ENCODE data around the gene CCR7. TPM values are rescaled to one million over a fixed set of nuclear protein-coding genes. Genes with fewer than 3 reads are reported as not detected.

CCR7 gene
- total and polyA plus RNA-seq, 2 experiments from 2014 or later: not detected

- no peaks in the 10 kb centered on the region for H3K27me3 ChIP-seq
- no peak overlapping the region for H3K4me3 ChIP-seq
- TF ChIP-seq CTCF (IDR thresholded peaks at IDR 0.05; ENCODE audit: low read depth, low read length): no peak
- no peaks in the 10 kb centered on the region for H3K9me3 ChIP-seq (ENCODE audit: low read depth)
- H3K27ac ChIP-seq: no peak overlapping the region
- H3K36me3 ChIP-seq: no peaks in the 10 kb centered on the region
- DNase-seq (ENCODE audit: low read depth in 1 of 2, low spot score in 1 of 2): peak in 1 of 2 donors; percentile 99
- peaks cover 27% of the 10 kb centered on the region for H3K4me1 ChIP-seq (ENCODE audit: low read depth)
Measured at GRCh38 chr17:40551091-40551878, 14.0 kb downstream of the CCR7 start.

- Histone ChIP-seq H3K27me3 (no peaks in the 10 kb centered on the region), H3K36me3 (no peaks in the 10 kb centered on the region), H3K4me3 (no peak overlapping the region), H3K4me1 (ENCODE audit: low read depth) (peaks cover 27% of the 10 kb centered on the region), H3K9me3 (ENCODE audit: low read depth) (no peaks in the 10 kb centered on the region), H3K27ac (no peak overlapping the region)
- TF ChIP-seq CTCF (IDR thresholded peaks at IDR 0.05; ENCODE audit: low read depth, low read length): no peak
- peak in 1 of 2 donors; percentile 96 for DNase-seq (ENCODE audit: low read depth in 1 of 2, low spot score in 1 of 2)
Measured at GRCh38 chr17:40550608-40551007, 14.7 kb downstream of the CCR7 start.

- peak in 1 of 2 donors; percentile 85 for DNase-seq (ENCODE audit: low read depth in 1 of 2, low spot score in 1 of 2)
- no peaks in the 10 kb centered on the region for H3K36me3 ChIP-seq
- H3K4me1 ChIP-seq (ENCODE audit: low read depth): peaks cover 22% of the 10 kb centered on the region
- no peak for TF ChIP-seq CTCF (IDR thresholded peaks at IDR 0.05; ENCODE audit: low read depth, low read length)
- no peak overlapping the region for H3K4me3 ChIP-seq
- H3K9me3 ChIP-seq (ENCODE audit: low read depth): no peaks in the 10 kb centered on the region
- H3K27ac ChIP-seq: no peak overlapping the region
- no peaks in the 10 kb centered on the region for H3K27me3 ChIP-seq
Measured at GRCh38 chr17:40548982-40549685, 16.1 kb downstream of the CCR7 start.

- Histone ChIP-seq H3K4me3 (no peak overlapping the region), H3K9me3 (ENCODE audit: low read depth) (no peaks in the 10 kb centered on the region), H3K4me1 (ENCODE audit: low read depth) (peaks cover 16% of the 10 kb centered on the region), H3K27me3 (no peaks in the 10 kb centered on the region), H3K27ac (no peak overlapping the region), H3K36me3 (no peaks in the 10 kb centered on the region)
- no peak for TF ChIP-seq CTCF (IDR thresholded peaks at IDR 0.05; ENCODE audit: low read depth, low read length)
- no peak for DNase-seq (ENCODE audit: low read depth in 1 of 2, low spot score in 1 of 2)
Measured at GRCh38 chr17:40548491-40548981, 16.7 kb downstream of the CCR7 start.

- Histone ChIP-seq H3K27ac (no peak overlapping the region), H3K27me3 (no peaks in the 10 kb centered on the region), H3K36me3 (no peaks in the 10 kb centered on the region), H3K4me3 (no peak overlapping the region), H3K9me3 (ENCODE audit: low read depth) (no peaks in the 10 kb centered on the region), H3K4me1 (ENCODE audit: low read depth) (peaks cover 13% of the 10 kb centered on the region)
- no peak for TF ChIP-seq CTCF (IDR thresholded peaks at IDR 0.05; ENCODE audit: low read depth, low read length)
- DNase-seq (ENCODE audit: low read depth in 1 of 2, low spot score in 1 of 2): no peak
Measured at GRCh38 chr17:40547785-40548478, 17.3 kb downstream of the CCR7 start.
